Hair follicle dermal papilla cell (primary cell): ENCODE measurements around the gene ZSCAN10. TPM values are rescaled to one million over a fixed set of nuclear protein-coding genes. Genes with fewer than 3 reads are reported as not detected.

Experiments
- small RNA-seq: library from RNA; depleted of rRNA; stranded (forward); fragments of <200 nt; gene quantifications from one replicate; pipeline ENCODE3, GENCODE V24; 2012
- total RNA-seq: library from RNA; depleted of rRNA; stranded (reverse); fragments of >200 nt; gene quantifications from 2 replicates; pipeline ENCODE4 v1.2.3, GENCODE V29; 2012

ZSCAN10 gene
- total RNA-seq = not detected in 2 replicates

GRCh38 chr16:3098459-3099394 lies at the start of gene ZSCAN10:
Gene ZSCAN10, minus strand, starts transcription at chr16:3099294. Its CDS starts 6,357 bp downstream, at chr16:3092937.

GRCh38 chr16:3134338-3135125 lies 35.4 kb upstream of the ZSCAN10 start, which contains the start of gene ZNF213:
Gene ZNF213, plus strand, starts transcription at chr16:3135029. Its CDS starts 2,252 bp downstream, at chr16:3137281.

GRCh38 chr16:3112058-3112880 lies 13.2 kb upstream of the ZSCAN10 start, which contains the start of gene ZNF205:
Gene ZNF205, plus strand, starts transcription at chr16:3112586. Its CDS starts 845 bp downstream, at chr16:3113431.

GRCh38 chr16:3065069-3065741 lies 33.9 kb downstream of the ZSCAN10 start, which contains the start of gene IL32:
Gene IL32, plus strand, starts transcription at chr16:3065640. Its CDS starts 172 bp downstream, at chr16:3065812.

GRCh38 chr16:3045758-3046640 lies 53.1 kb downstream of the ZSCAN10 start, which contains the start of gene MMP25:
Gene MMP25, plus strand, starts transcription at chr16:3046561. Its CDS starts 357 bp downstream, at chr16:3046918.

Small RNA genes within 50 kb of the gene (small RNA-seq; reads per million reads assigned to genes)
- gene RNU1-22P = not detected

Other genes starting within 250 kb of the ZSCAN10 start
- not detected in 2 replicates for gene PRSS22, start 241.1 kb downstream of the ZSCAN10 start, total RNA-seq
- 45.9 and 60.1 TPM in 2 replicates for gene FLYWCH2, start 216.1 kb downstream of the ZSCAN10 start, total RNA-seq
- 33.8 and 34.7 TPM in 2 replicates for gene FLYWCH1, start 187.4 kb downstream of the ZSCAN10 start, total RNA-seq
- gene KREMEN2, start 135.0 kb downstream of the ZSCAN10 start, total RNA-seq = not detected in 2 replicates
- 2.6 and 3.3 TPM in 2 replicates for gene PAQR4, start 129.9 kb downstream of the ZSCAN10 start, total RNA-seq
- 1.9 and 2.2 TPM in 2 replicates for gene PKMYT1, start 118.8 kb downstream of the ZSCAN10 start, total RNA-seq
- gene CLDN9, start 86.4 kb downstream of the ZSCAN10 start, total RNA-seq = not detected in 2 replicates
- 0.12 and 0.16 TPM in 2 replicates for gene CLDN6, start 81.1 kb downstream of the ZSCAN10 start, total RNA-seq
- gene TNFRSF12A, start 78.9 kb downstream of the ZSCAN10 start, total RNA-seq = 189 and 267 TPM in 2 replicates
- 36.1 and 43.3 TPM in 2 replicates for gene HCFC1R1, start 75.4 kb downstream of the ZSCAN10 start, total RNA-seq
- gene THOC6, start 75.3 kb downstream of the ZSCAN10 start, total RNA-seq = 32.0 and 35.0 TPM in 2 replicates
- not detected in 2 replicates for gene BICDL2, start 62.4 kb downstream of the ZSCAN10 start, total RNA-seq
- gene MMP25, start 52.7 kb downstream of the ZSCAN10 start, total RNA-seq = 0.12 and 0.16 TPM in 2 replicates
- gene IL32, start 33.7 kb downstream of the ZSCAN10 start, total RNA-seq = 0.36 and 3.4 TPM in 2 replicates
- 19.8 and 21.1 TPM in 2 replicates for gene ZNF205, start 13.3 kb upstream of the ZSCAN10 start, total RNA-seq
- gene ZNF213, start 35.7 kb upstream of the ZSCAN10 start, total RNA-seq = 10.1 and 11.7 TPM in 2 replicates
- gene OR1F1, start 88.9 kb upstream of the ZSCAN10 start, total RNA-seq = not detected in 2 replicates
- gene ZNF200, start 135.9 kb upstream of the ZSCAN10 start, total RNA-seq = 9.2 and 9.5 TPM in 2 replicates
- gene MEFV, start 157.3 kb upstream of the ZSCAN10 start, total RNA-seq = 0.12 and 0.16 TPM in 2 replicates
- 69.1 and 74.9 TPM in 2 replicates for gene ZNF263, start 184.2 kb upstream of the ZSCAN10 start, total RNA-seq
- gene TIGD7, start 206.1 kb upstream of the ZSCAN10 start, total RNA-seq = 4.5 and 5.2 TPM in 2 replicates
- gene ZNF75A, start 206.2 kb upstream of the ZSCAN10 start, total RNA-seq = 26.2 and 28.4 TPM in 2 replicates